Measurements from ENCODE around the gene DOCK10. TPM values are rescaled to one million over a fixed set of nuclear protein-coding genes. Genes with fewer than 3 reads are reported as not detected.

Gene DOCK10
- total RNA-seq, 4 donors from 2014 or later: 8.3 to 47.4 (median 18.3) TPM

- no peak for TF ChIP-seq CTCF (IDR thresholded peaks at IDR 0.05; ENCODE audit: low read depth)
These were observed 40.1 kb downstream of the DOCK10 start for GRCh38 chr2:225002039-225002655.

GRCh38 chr2:224999754-225000153 lies 42.5 kb downstream of the DOCK10 start:
- no peak for TF ChIP-seq CTCF (IDR thresholded peaks at IDR 0.05; ENCODE audit: low read depth)

- no peak for TF ChIP-seq CTCF (IDR thresholded peaks at IDR 0.05; ENCODE audit: low read depth)
These were observed 42.9 kb downstream of the DOCK10 start for GRCh38 chr2:224999321-224999720.

GRCh38 chr2:224997802-224998201 lies 44.5 kb downstream of the DOCK10 start:
- TF ChIP-seq CTCF (IDR thresholded peaks at IDR 0.05; ENCODE audit: low read depth): no peak

GRCh38 chr2:224995419-224995818 lies 46.8 kb downstream of the DOCK10 start:
- TF ChIP-seq CTCF (IDR thresholded peaks at IDR 0.05; ENCODE audit: low read depth): no peak

GRCh38 chr2:224994242-224994823 lies 47.9 kb downstream of the DOCK10 start:
- no peak for TF ChIP-seq CTCF (IDR thresholded peaks at IDR 0.05; ENCODE audit: low read depth)

- no peak for TF ChIP-seq CTCF (IDR thresholded peaks at IDR 0.05; ENCODE audit: low read depth)
These were observed 51.6 kb downstream of the DOCK10 start for GRCh38 chr2:224990710-224991109.
